Measurements from ENCODE around the gene GNAT2. TPM values are rescaled to one million over a fixed set of nuclear protein-coding genes. Genes with fewer than 3 reads are reported as not detected.

GNAT2 gene
- total and polyA plus RNA-seq, 2 experiments from 2014 or later: not detected

GRCh38 chr1:109626682-109627408, 7.4 kb upstream of the GNAT2 start:
- in situ Hi-C loops (cut with MboI): loop anchor here (5.0 kb wide), 1 partner anchor 80 kb away; the partner anchor contains the start of gene GNAI3
- H3K9me3 ChIP-seq (ENCODE audit: low read depth): no peaks in the 10 kb centered on the region
- H3K79me2 ChIP-seq (ENCODE audit: insufficient read depth): peaks cover 46% of the 10 kb centered on the region

GRCh38 chr1:109625601-109626560, 6.5 kb upstream of the GNAT2 start:
- Histone ChIP-seq H3K4me1 (ENCODE audit: insufficient read depth) (peaks cover 31% of the 10 kb centered on the region; the same call in 1 of the 2 replicates), H4K20me1 (ENCODE audit: insufficient read depth) (no peaks in the 10 kb centered on the region; the same call in 1 of the 2 replicates)
- no peak for DNase-seq

More at GRCh38 chr1:109626682-109627408, 7.4 kb upstream of the GNAT2 start:
- Histone ChIP-seq H3K4me2 (ENCODE audit: unreplicated experiment) (no peak overlapping the region), H2AFZ (no peak overlapping the region), H3K9ac (no peak overlapping the region), H3K9me2 (ENCODE audit: insufficient read depth) (no peaks in the 10 kb centered on the region), H3K27me3 (replicated peaks; ENCODE audit: insufficient read depth) (no peaks in the 10 kb centered on the region), H3F3A (ENCODE audit: insufficient read depth) (no peaks in the 10 kb centered on the region), H3K27ac (no peak overlapping the region), H3K4me3 (no peak overlapping the region), H4K20me1 (ENCODE audit: insufficient read depth) (no peaks in the 10 kb centered on the region; the same call in 1 of the 2 replicates), H3K36me3 (ENCODE audit: low read depth) (peaks cover 16% of the 10 kb centered on the region; the same call in 1 of the 2 replicates), H3K4me1 (ENCODE audit: insufficient read depth) (peaks cover 28% of the 10 kb centered on the region; the same call in 1 of the 2 replicates)
- no peak for TF ChIP-seq EZH2 (IDR thresholded peaks at IDR 0.05; ENCODE audit: insufficient read depth, poor library complexity, severe bottlenecking)
- TF ChIP-seq EZH2phosphoT487 (IDR thresholded peaks at IDR 0.05; ENCODE audit: insufficient read depth, low read depth): no peak
- WGBS, 2 experiments (ENCODE audit: low coverage in 1 of 2, low lambda C conversion rate in 2 of 2, missing lambda C conversion rate in 2 of 2): 94% methylated on average over 20 of the region's 21 CpGs
- DNase-seq: no peak

GRCh38 chr1:109625176-109625575, 5.8 kb upstream of the GNAT2 start:
- no peak for DNase-seq
- no peaks in the 10 kb centered on the region; the same call in 1 of the 2 replicates for H4K20me1 ChIP-seq (ENCODE audit: insufficient read depth)
- H3K4me2 ChIP-seq (ENCODE audit: unreplicated experiment): no peak overlapping the region
- in situ Hi-C loops (cut with MboI): loop anchor here (5.0 kb wide), 1 partner anchor 78 kb away; the partner anchor contains the start of gene GNAI3
- no peak overlapping the region for H3K4me3 ChIP-seq
- no peaks in the 10 kb centered on the region for H3K9me2 ChIP-seq (ENCODE audit: insufficient read depth)
- H3K36me3 ChIP-seq (ENCODE audit: low read depth): peaks cover 6% of the 10 kb centered on the region; the same call in 1 of the 2 replicates
- H3K9me3 ChIP-seq (ENCODE audit: low read depth): no peaks in the 10 kb centered on the region
- WGBS, 2 experiments (ENCODE audit: low coverage in 1 of 2, low lambda C conversion rate in 2 of 2, missing lambda C conversion rate in 2 of 2): 94 to 97% methylated on average over 7 to 16 of the region's 16 CpGs
- no peak overlapping the region for H2AFZ ChIP-seq
- peaks cover 31% of the 10 kb centered on the region; the same call in 1 of the 2 replicates for H3K4me1 ChIP-seq (ENCODE audit: insufficient read depth)
- no peaks in the 10 kb centered on the region for H3F3A ChIP-seq (ENCODE audit: insufficient read depth)
- peaks cover 62% of the 10 kb centered on the region for H3K79me2 ChIP-seq (ENCODE audit: insufficient read depth)
- TF ChIP-seq EZH2 (IDR thresholded peaks at IDR 0.05; ENCODE audit: insufficient read depth, poor library complexity, severe bottlenecking) (no peak), EZH2phosphoT487 (IDR thresholded peaks at IDR 0.05; ENCODE audit: insufficient read depth, low read depth) (no peak)
- H3K27me3 ChIP-seq (replicated peaks; ENCODE audit: insufficient read depth): no peaks in the 10 kb centered on the region
- H3K27ac ChIP-seq: no peak overlapping the region
- no peak overlapping the region for H3K9ac ChIP-seq

More at GRCh38 chr1:109625601-109626560, 6.5 kb upstream of the GNAT2 start:
- Histone ChIP-seq H3K27me3 (replicated peaks; ENCODE audit: insufficient read depth) (no peaks in the 10 kb centered on the region), H2AFZ (no peak overlapping the region), H3K9ac (no peak overlapping the region), H3K9me3 (ENCODE audit: low read depth) (no peaks in the 10 kb centered on the region), H3K4me2 (ENCODE audit: unreplicated experiment) (no peak overlapping the region), H3K79me2 (ENCODE audit: insufficient read depth) (peaks cover 55% of the 10 kb centered on the region), H3K9me2 (ENCODE audit: insufficient read depth) (no peaks in the 10 kb centered on the region), H3F3A (ENCODE audit: insufficient read depth) (no peaks in the 10 kb centered on the region), H3K36me3 (ENCODE audit: low read depth) (peaks cover 9% of the 10 kb centered on the region; the same call in 1 of the 2 replicates), H3K27ac (no peak overlapping the region), H3K4me3 (no peak overlapping the region)
- in situ Hi-C loops (cut with MboI): loop anchor here (5.0 kb wide), 1 partner anchor 79 kb away; the partner anchor contains the start of gene GNAI3
- 85 to 86% methylated on average over 31 to 32 of the region's 32 CpGs for WGBS, 2 experiments (ENCODE audit: low coverage in 1 of 2, low lambda C conversion rate in 2 of 2, missing lambda C conversion rate in 2 of 2)
- no peak for TF ChIP-seq EZH2 (IDR thresholded peaks at IDR 0.05; ENCODE audit: insufficient read depth, poor library complexity, severe bottlenecking)
- no peak for TF ChIP-seq EZH2phosphoT487 (IDR thresholded peaks at IDR 0.05; ENCODE audit: insufficient read depth, low read depth)

All from GM23248 (cell line).